ENCODE measurements around the gene PDSS2. TPM values are rescaled to one million over a fixed set of nuclear protein-coding genes. Genes with fewer than 3 reads are reported as not detected.

PDSS2 gene
- total and polyA plus RNA-seq, 12 donors: 6.4 to 39.8 (median 27.6) TPM

DNA sequence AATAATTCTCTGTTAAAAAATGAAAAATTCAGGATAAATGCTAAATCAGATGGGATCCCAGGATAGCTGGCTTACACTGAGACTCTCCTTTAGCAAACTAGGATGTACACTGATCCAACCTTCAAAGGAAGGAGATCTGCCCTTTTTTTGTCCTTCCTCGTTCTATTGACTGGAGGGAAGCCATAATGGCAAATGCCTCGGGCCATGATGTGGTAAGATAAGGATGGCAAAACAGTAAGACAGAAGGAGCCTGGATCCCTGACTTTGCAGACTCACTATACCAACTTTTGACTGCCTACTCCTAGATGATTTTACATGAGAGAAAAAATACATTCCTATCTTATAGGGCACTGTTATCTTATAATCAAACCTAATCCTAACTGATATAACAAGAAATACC lies 187.1 kb downstream of the PDSS2 start:
- DNase-seq: no peak
- Histone ChIP-seq H3K4me3 (no peak overlapping the region), H3K9me3 (replicated peaks in 1 of 3) (no peaks in the 10 kb centered on the region), H3K4me1 (replicated peaks in 1 of 2) (no peaks in the 10 kb centered on the region), H3K36me3 (replicated peaks in 1 of 2) (no peaks in the 10 kb centered on the region), H3K27me3 (no peaks in the 10 kb centered on the region), H3K27ac (no peak overlapping the region)
- TF ChIP-seq CTCF (IDR thresholded peaks at IDR 0.05): no peak
- no peak for TF ChIP-seq POLR2A (IDR thresholded peaks at IDR 0.05)
- intact Hi-C loops (cut with DNase I): no loop called here
- WGBS, 4 donors: 76 to 83% (median 81%) methylated on average over 2 of the region's 2 CpGs

- Histone ChIP-seq H3K9me3 (replicated peaks in 1 of 3) (no peaks in the 10 kb centered on the region), H3K4me1 (replicated peaks in 1 of 2) (no peaks in the 10 kb centered on the region), H3K36me3 (replicated peaks in 1 of 2) (no peaks in the 10 kb centered on the region), H3K27ac (no peak overlapping the region), H3K27me3 (no peaks in the 10 kb centered on the region), H3K4me3 (no peak overlapping the region)
- intact Hi-C loops (cut with DNase I): no loop called here
- no peak for TF ChIP-seq POLR2A (IDR thresholded peaks at IDR 0.05)
- no peak for TF ChIP-seq CTCF (IDR thresholded peaks at IDR 0.05)
- DNase-seq: no peak
Observed at GRCh38 chr6:107271208-107271790, 188.1 kb downstream of the PDSS2 start.

GRCh38 chr6:107267634-107268033 lies 191.7 kb downstream of the PDSS2 start:
- Histone ChIP-seq H3K27me3 (no peaks in the 10 kb centered on the region), H3K27ac (no peak overlapping the region), H3K4me3 (no peak overlapping the region), H3K36me3 (replicated peaks in 1 of 2) (no peaks in the 10 kb centered on the region), H3K9me3 (replicated peaks in 1 of 3) (no peaks in the 10 kb centered on the region), H3K4me1 (replicated peaks in 1 of 2) (no peaks in the 10 kb centered on the region)
- no peak for DNase-seq
- 92 to 98% (median 96%) methylated on average over 1 of the region's 1 CpG for WGBS, 4 donors
- intact Hi-C loops (cut with DNase I): no loop called here
- TF ChIP-seq POLR2A (IDR thresholded peaks at IDR 0.05) (no peak), CTCF (IDR thresholded peaks at IDR 0.05) (no peak)

- no peak overlapping the region for H3K27ac ChIP-seq
- intact Hi-C loops (cut with DNase I): no loop called here
- no peak overlapping the region for H3K4me3 ChIP-seq
- no peaks in the 10 kb centered on the region for H3K27me3 ChIP-seq
- H3K9me3 ChIP-seq (replicated peaks in 1 of 3): no peaks in the 10 kb centered on the region
- no peak for TF ChIP-seq POLR2A (IDR thresholded peaks at IDR 0.05)
- no peak for TF ChIP-seq CTCF (IDR thresholded peaks at IDR 0.05)
- H3K36me3 ChIP-seq (replicated peaks in 1 of 2): no peaks in the 10 kb centered on the region
- no peak for DNase-seq
- 90 to 96% (median 91%) methylated on average over 4 of the region's 4 CpGs for WGBS, 4 donors
- H3K4me1 ChIP-seq (replicated peaks in 1 of 2): no peaks in the 10 kb centered on the region
Observed at GRCh38 chr6:107267006-107267405, 192.4 kb downstream of the PDSS2 start.
